Prostate gland (tissue), 2 donors: ENCODE measurements around the gene AADACL4. TPM values are rescaled to one million over a fixed set of nuclear protein-coding genes. Genes with fewer than 3 reads are reported as not detected.
"Not testable (repeated sequence)": the region's sequence is repeated elsewhere in the genome, so short reads cannot be mapped to it uniquely, and the experiment has no call there.

ENCODE experiments used
- DNase-seq: peaks from one replicate; pipeline ENCODE4 v3.0.0-alpha.2; 2019; ENCODE audit warnings: low spot score
- H3K27ac ChIP-seq, 2 donors: fragments of 200-600 bp; sonication (generic); 2 replicates each; pipeline ENCODE4 v1.5.1; 2017 to 2019
- H3K27me3 ChIP-seq: fragments of 200-600 bp; sonication (generic); replicated peaks from 2 replicates; pipeline ENCODE4 v1.5.1; 2019; ENCODE audit not compliant: insufficient read depth
- H3K36me3 ChIP-seq, 2 donors: fragments of 200-600 bp; sonication (generic); 1 replicate in 1 of 2; 2 replicates in 1 of 2; pipeline versions ENCODE4 v1.5.1 to v1.8.1; 2017 to 2019
- H3K4me1 ChIP-seq: fragments of 200-600 bp; sonication (generic); replicated peaks from 2 replicates; pipeline ENCODE4 v1.5.1; 2019
- H3K4me3 ChIP-seq, 2 donors: fragments of 200-600 bp; sonication (generic); 2 replicates each; pipeline ENCODE4 v1.5.1; 2017 to 2019
- H3K9me3 ChIP-seq: fragments of 200-600 bp; sonication (generic); 2 replicates; pipeline ENCODE4 v1.5.1; 2017
- POLR2A ChIP-seq: fragments of 450-650 bp; IDR thresholded peaks from one replicate; pipeline ENCODE4 v1.6.1; 2016; ENCODE audit warnings: antibody characterized with exemption, mild to moderate bottlenecking
- POLR2AphosphoS5 ChIP-seq: sonication (generic); formaldehyde crosslinking; IDR thresholded peaks from one replicate; pipeline ENCODE4 v1.6.1; 2017; ENCODE audit warnings: antibody characterized with exemption
- WGBS: methylation state at CpG from one replicate; pipeline ENCODE4 v1.1.5; 2018; 5-methylcytosine and 5-hydroxymethylcytosine counted together
- intact Hi-C: fragments of 100-400 bp; cut with DNase I; formaldehyde crosslinking; loops from one replicate; pipeline ENCODE4 v1.14.2; 2022
- total RNA-seq, 2 donors: library from RNA; depleted of rRNA; stranded (reverse); fragments of >200 nt; gene quantifications; one replicate each; pipeline ENCODE4 v1.1.0, GENCODE V29; 2016
- TF ChIP-seq, protein P1 (sequence below), 4 experiments: fragments of 200-600 bp in 2 of 4; fragments of 450-650 bp in 2 of 4; sonication (generic) in 2 of 4; IDR thresholded peaks; 1 replicate in 3 of 4; 2 replicates in 1 of 4; pipeline ENCODE4 v1.5.1; 2016 to 2019; ENCODE audit warnings: antibody characterized with exemption in 4 of 4, mild to moderate bottlenecking in 2 of 4, moderate library complexity in 2 of 4

The AADACL4 gene
- total RNA-seq, 2 donors from 2014 or later, result not detected

DNA sequence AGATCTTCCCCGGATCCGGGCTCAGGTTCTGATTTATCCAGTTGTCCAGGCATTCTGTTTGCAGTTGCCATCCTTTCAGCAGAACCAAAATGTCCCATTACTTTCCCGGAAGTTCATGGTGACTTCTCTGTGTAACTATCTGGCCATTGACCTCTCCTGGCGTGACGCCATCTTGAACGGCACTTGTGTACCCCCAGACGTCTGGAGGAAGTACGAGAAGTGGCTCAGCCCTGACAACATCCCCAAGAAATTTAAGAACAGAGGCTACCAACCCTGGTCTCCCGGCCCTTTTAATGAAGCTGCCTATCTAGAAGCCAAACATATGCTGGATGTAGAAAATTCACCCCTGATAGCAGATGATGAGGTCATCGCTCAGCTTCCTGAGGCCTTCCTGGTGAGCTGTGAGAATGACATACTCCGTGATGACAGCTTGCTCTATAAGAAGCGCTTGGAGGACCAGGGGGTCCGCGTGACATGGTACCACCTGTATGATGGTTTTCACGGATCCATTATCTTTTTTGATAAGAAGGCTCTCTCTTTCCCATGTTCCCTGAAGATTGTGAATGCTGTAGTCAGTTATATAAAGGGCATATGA is 22.4 kb downstream of the AADACL4 start:
- no peaks in the 10 kb centered on the region for H3K27me3 ChIP-seq
- no peak for DNase-seq
- no peaks in the 10 kb centered on the region for H3K4me1 ChIP-seq
- no peak overlapping the region for H3K4me3 ChIP-seq
- no peak overlapping the region for H3K27ac ChIP-seq
- intact Hi-C loops, result loop anchor here (10.0 kb wide), 1 partner anchor 541 kb away; no protein-coding TSS in a partner anchor
- H3K9me3 ChIP-seq, result no peaks in the 10 kb centered on the region
- TF ChIP-seq POLR2AphosphoS5 (no peak), POLR2A (no peak)
- TF ChIP-seq, protein P1, sequence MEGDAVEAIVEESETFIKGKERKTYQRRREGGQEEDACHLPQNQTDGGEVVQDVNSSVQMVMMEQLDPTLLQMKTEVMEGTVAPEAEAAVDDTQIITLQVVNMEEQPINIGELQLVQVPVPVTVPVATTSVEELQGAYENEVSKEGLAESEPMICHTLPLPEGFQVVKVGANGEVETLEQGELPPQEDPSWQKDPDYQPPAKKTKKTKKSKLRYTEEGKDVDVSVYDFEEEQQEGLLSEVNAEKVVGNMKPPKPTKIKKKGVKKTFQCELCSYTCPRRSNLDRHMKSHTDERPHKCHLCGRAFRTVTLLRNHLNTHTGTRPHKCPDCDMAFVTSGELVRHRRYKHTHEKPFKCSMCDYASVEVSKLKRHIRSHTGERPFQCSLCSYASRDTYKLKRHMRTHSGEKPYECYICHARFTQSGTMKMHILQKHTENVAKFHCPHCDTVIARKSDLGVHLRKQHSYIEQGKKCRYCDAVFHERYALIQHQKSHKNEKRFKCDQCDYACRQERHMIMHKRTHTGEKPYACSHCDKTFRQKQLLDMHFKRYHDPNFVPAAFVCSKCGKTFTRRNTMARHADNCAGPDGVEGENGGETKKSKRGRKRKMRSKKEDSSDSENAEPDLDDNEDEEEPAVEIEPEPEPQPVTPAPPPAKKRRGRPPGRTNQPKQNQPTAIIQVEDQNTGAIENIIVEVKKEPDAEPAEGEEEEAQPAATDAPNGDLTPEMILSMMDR (IDR thresholded peaks at IDR 0.05), result no peak
- no peaks in the 10 kb centered on the region for H3K36me3 ChIP-seq
- WGBS, result 92% methylated on average over 15 of the region's 15 CpGs

DNA sequence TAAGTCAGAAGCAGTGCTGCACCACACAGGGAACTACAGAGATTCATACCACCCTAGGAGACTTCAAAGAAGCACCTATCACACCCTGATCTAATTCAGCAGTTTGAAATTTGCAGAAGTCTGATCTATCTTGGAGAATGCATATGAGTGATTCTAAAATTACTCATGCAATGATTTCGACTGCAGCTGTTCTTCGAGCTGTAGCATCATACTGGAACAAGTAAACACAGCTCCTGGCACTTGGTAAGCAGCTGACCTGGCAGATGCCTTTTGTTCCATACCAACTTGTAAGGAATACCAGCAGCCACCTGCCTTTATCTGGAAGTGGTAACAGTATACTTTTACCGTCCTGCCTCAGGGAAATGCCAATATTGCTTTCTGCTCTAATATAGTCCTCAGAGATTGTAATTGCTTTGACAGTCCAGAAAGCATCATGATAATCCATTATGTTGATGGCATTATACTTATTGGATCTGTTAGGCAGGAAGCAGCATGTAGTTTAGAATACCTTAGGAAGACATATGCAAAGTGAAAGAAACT is 25.7 kb downstream of the AADACL4 start:
- WGBS, result 44% methylated on average over 3 of the region's 3 CpGs
- H3K9me3 ChIP-seq, result no peaks in the 10 kb centered on the region
- H3K27me3 ChIP-seq, result no peaks in the 10 kb centered on the region
- no peak overlapping the region for H3K4me3 ChIP-seq
- H3K27ac ChIP-seq, result no peak overlapping the region
- TF ChIP-seq, protein P1 (IDR thresholded peaks at IDR 0.05), result no peak
- TF ChIP-seq POLR2AphosphoS5 (peak; percentile 47), POLR2A (no peak)
- H3K4me1 ChIP-seq, result no peaks in the 10 kb centered on the region
- intact Hi-C loops, result loop anchor here (10.0 kb wide), 1 partner anchor 545 kb away; no protein-coding TSS in a partner anchor
- no peak for DNase-seq
- no peaks in the 10 kb centered on the region for H3K36me3 ChIP-seq

DNA sequence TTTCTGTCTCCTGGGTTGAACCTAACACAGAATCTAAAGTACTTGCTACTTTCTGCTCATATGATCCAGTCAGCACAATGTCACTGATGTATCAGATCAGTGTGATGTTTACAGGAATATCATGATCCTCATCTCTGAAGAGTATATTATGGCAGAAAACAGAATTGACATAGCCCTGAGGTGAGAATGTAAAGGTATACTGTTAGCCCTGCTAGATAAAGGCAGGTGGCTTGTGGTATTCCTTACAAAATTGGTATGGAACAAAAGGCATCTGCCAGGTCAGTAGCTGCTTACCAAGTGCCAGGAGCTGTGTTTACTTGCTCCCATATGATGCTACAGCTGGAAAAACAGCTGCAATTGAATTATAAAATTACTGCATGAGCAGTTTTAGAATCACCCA is 30.5 kb downstream of the AADACL4 start:
- no peak for DNase-seq
- intact Hi-C loops, result no loop called here
- Histone ChIP-seq H3K4me3 (no peak overlapping the region), H3K4me1 (no peaks in the 10 kb centered on the region), H3K36me3 (no peaks in the 10 kb centered on the region), H3K27me3 (no peaks in the 10 kb centered on the region), H3K27ac (no peak overlapping the region), H3K9me3 (no peaks in the 10 kb centered on the region)
- TF ChIP-seq POLR2AphosphoS5 (no peak), POLR2A (no peak)
- TF ChIP-seq, protein P1 (IDR thresholded peaks at IDR 0.05), result no peak

DNA sequence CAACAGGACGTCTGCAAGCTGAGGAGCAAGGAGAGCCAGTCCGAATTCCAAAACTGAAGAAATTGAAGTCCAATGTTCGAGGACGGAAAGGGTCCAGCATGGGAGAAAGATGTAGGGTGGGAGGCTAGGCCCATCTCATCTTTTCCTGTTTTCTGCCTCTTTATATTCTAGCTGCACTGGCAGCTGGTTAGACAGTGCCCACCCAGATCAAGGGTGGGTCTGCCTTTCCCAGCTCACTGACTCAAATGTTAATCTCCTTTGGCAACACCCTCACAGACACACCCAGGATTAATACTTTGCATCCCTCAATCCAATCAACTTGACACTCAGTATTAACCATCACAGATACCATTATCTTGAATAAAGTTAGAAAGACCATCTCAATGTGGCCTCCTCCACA is 32.2 kb downstream of the AADACL4 start:
- H3K36me3 ChIP-seq, H3K27ac ChIP-seq, H3K4me1 ChIP-seq, H3K9me3 ChIP-seq, DNase-seq, H3K4me3 ChIP-seq, H3K27me3 ChIP-seq, intact Hi-C loops: not testable (repeated sequence)
- 90% methylated on average over 4 of the region's 4 CpGs for whole genome bisulfite sequencing

DNA sequence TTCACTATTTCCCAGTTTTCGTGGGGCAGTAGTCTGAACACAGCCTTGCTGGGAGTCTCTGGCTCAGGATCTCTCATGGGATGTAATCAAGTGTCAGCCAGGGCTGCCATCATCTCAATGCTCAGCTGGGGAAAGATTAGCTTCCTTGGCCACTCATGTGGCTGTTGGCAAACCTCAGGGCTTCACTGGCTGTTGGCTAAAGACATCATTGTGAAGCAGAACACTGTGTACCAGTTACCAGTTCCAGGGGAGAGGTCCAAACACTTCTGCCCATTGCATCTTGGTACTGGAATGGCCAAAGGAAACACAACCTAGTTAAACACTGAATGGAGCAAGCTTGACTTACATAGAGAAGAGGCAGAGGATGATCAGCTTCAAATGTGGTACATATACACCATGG is 33.7 kb downstream of the AADACL4 start:
- no peaks in the 10 kb centered on the region for H3K9me3 ChIP-seq
- H3K27me3 ChIP-seq, result no peaks in the 10 kb centered on the region
- H3K4me1 ChIP-seq, result no peaks in the 10 kb centered on the region
- intact Hi-C loops, result no loop called here
- 73% methylated on average over 1 of the region's 1 CpG for WGBS
- no peak overlapping the region for H3K4me3 ChIP-seq
- no peak overlapping the region for H3K27ac ChIP-seq
- no peaks in the 10 kb centered on the region for H3K36me3 ChIP-seq
- TF ChIP-seq, protein P1 (IDR thresholded peaks at IDR 0.05), result no peak
- TF ChIP-seq POLR2A, result no peak
- TF ChIP-seq POLR2AphosphoS5, result peak; percentile 52
- DNase-seq, result no peak
